H1 (cell line): ENCODE data around the gene CLRN1. TPM values are rescaled to one million over a fixed set of nuclear protein-coding genes. Genes with fewer than 3 reads are reported as not detected.

Source experiments
- CTCF ChIA-PET: fragments of 300-600 bp; sonication (Branson Sonifier 250); formaldehyde crosslinking; loops from one replicate; lab custom pipeline; 2021; ENCODE audit not compliant: partially characterized antibody; lab: Charles Lee
- POLR2A ChIA-PET: fragments of 300-600 bp; sonication (Branson Sonifier 250); formaldehyde crosslinking; loops from one replicate; lab custom pipeline; 2021; ENCODE audit warnings: inconsistent platforms; ENCODE audit not compliant: partially characterized antibody; lab: Charles Lee
- DNase-seq, 2 experiments: peaks; one replicate each; pipeline versions ENCODE4 v3.0.0 to v3.0.0-alpha.2; 2010 to 2022; ENCODE audit warnings: low spot score in 2 of 2, low read depth in 1 of 2, mixed read lengths in 1 of 2
- FAIRE-seq: peaks from 2 replicates; lab custom pipeline; 2011; peaks lifted over from hg19 to GRCh38; lab: Jason Lieb, UNC
- H2AFZ ChIP-seq: 2 replicates; pipeline ENCODE4 v1.8.1; 2012; ENCODE audit warnings: low read length, inconsistent platforms
- H2AK5ac ChIP-seq: 2 replicates; pipeline ENCODE4 v1.6.1; 2013; ENCODE audit warnings: low read depth, low read length
- H2BK120ac ChIP-seq: replicated peaks from 2 replicates; pipeline ENCODE3; 2013; ENCODE audit warnings: low read depth, low read length, inconsistent platforms
- H2BK12ac ChIP-seq: 2 replicates; pipeline ENCODE4 v1.6.1; 2013; ENCODE audit warnings: low read depth, low read length
- H2BK15ac ChIP-seq: 2 replicates; pipeline ENCODE4 v1.6.1; 2013; ENCODE audit warnings: low read length
- H2BK20ac ChIP-seq: 2 replicates; pipeline ENCODE4 v1.6.1; 2013; ENCODE audit warnings: low read length
- H2BK5ac ChIP-seq: 2 replicates; pipeline ENCODE4 v1.6.1; 2013; ENCODE audit warnings: low read depth, low read length
- H3K14ac ChIP-seq: 2 replicates; pipeline ENCODE4 v1.6.1; 2013; ENCODE audit warnings: inconsistent platforms; ENCODE audit not compliant: insufficient read length
- H3K18ac ChIP-seq: 2 replicates; pipeline ENCODE4 v1.6.1; 2013; ENCODE audit warnings: low read length; ENCODE audit errors: extremely low read depth
- H3K23ac ChIP-seq: 2 replicates; pipeline ENCODE4 v1.6.1; 2013; ENCODE audit warnings: inconsistent platforms; ENCODE audit not compliant: insufficient read length
- H3K23me2 ChIP-seq: 2 replicates; pipeline ENCODE4 v1.6.1; 2013; ENCODE audit warnings: low read depth, low read length
- H3K27ac ChIP-seq: 2 replicates; pipeline ENCODE4 v1.6.1; 2011; ENCODE audit warnings: low read depth, low read length, inconsistent platforms
- H3K27me3 ChIP-seq, 4 experiments: replicated peaks in 1 of 4; 1 replicate in 1 of 4; 2 replicates in 3 of 4; pipeline versions ENCODE4 v1.6.1 to v1.8.1; 2011 to 2013; ENCODE audit warnings: low read length in 3 of 4, mild to moderate bottlenecking in 3 of 4, inconsistent platforms in 2 of 4, mixed read lengths in 2 of 4, moderate library complexity in 1 of 4; ENCODE audit not compliant: control insufficient read depth in 3 of 4, insufficient read depth in 3 of 4; ENCODE audit errors: extremely low read depth in 1 of 4
- H3K36me3 ChIP-seq, 4 experiments: 2 replicates each; pipeline versions ENCODE4 v1.6.1 to v1.8.1; 2011 to 2013; ENCODE audit warnings: mild to moderate bottlenecking in 4 of 4, low read length in 3 of 4, moderate library complexity in 2 of 4, control low read depth in 1 of 4, inconsistent platforms in 1 of 4; ENCODE audit not compliant: insufficient read depth in 4 of 4, control insufficient read depth in 2 of 4
- H3K4ac ChIP-seq: replicated peaks from 2 replicates; pipeline ENCODE3; 2013; ENCODE audit warnings: low read length, low read depth, mixed read lengths, inconsistent platforms; ENCODE audit not compliant: insufficient read length
- H3K4me1 ChIP-seq, 4 experiments: replicated peaks in 1 of 4; 1 replicate in 1 of 4; 2 replicates in 3 of 4; pipeline versions ENCODE4 v1.6.1 to v1.8.1; 2011 to 2013; ENCODE audit warnings: low read length in 3 of 4, inconsistent platforms in 2 of 4, mixed read lengths in 1 of 4; ENCODE audit not compliant: insufficient read depth in 4 of 4, control insufficient read depth in 3 of 4
- H3K4me2 ChIP-seq, 2 experiments: 2 replicates each; pipeline versions ENCODE4 v1.6.1 to v1.8.1; 2011 to 2013; ENCODE audit warnings: low read depth in 2 of 2, low read length in 2 of 2, control low read depth in 1 of 2, inconsistent platforms in 1 of 2, mild to moderate bottlenecking in 1 of 2; ENCODE audit not compliant: insufficient read depth in 1 of 2
- H3K4me3 ChIP-seq, 4 experiments: fragments of 200-600, 300-600 bp in 1 of 4; sonication (generic), shearing (Covaris generic), sonication (Bioruptor Twin) in 1 of 4; 2 replicates each; pipeline versions ENCODE4 v1.5.1 to v1.8.1; 2011 to 2016; ENCODE audit warnings: low read length in 4 of 4, low read depth in 3 of 4, control low read depth in 2 of 4, inconsistent platforms in 2 of 4, mild to moderate bottlenecking in 2 of 4, mixed read lengths in 1 of 4, moderate library complexity in 1 of 4; ENCODE audit not compliant: insufficient read depth in 2 of 4; ENCODE audit errors: extremely low read depth in 1 of 4
- H3K56ac ChIP-seq: replicated peaks from 2 replicates; pipeline ENCODE3; 2013; ENCODE audit warnings: low read depth, mild to moderate bottlenecking, mixed read lengths, low read length, inconsistent platforms; ENCODE audit not compliant: insufficient read length
- H3K79me1 ChIP-seq: 2 replicates; pipeline ENCODE4 v1.6.1; 2013; ENCODE audit warnings: low read depth, low read length, control low read depth
- H3K79me2 ChIP-seq, 2 experiments: 2 replicates each; pipeline versions ENCODE4 v1.6.1 to v1.8.1; 2012 to 2013; ENCODE audit warnings: low read length in 2 of 2, mild to moderate bottlenecking in 2 of 2, inconsistent platforms in 1 of 2; ENCODE audit not compliant: insufficient read depth in 2 of 2, control insufficient read depth in 1 of 2
- H3K9ac ChIP-seq, 4 experiments: replicated peaks in 1 of 4; 1 replicate in 1 of 4; 2 replicates in 3 of 4; pipeline versions ENCODE4 v1.6.1 to v1.8.1; 2011 to 2013; ENCODE audit warnings: low read depth in 3 of 4, low read length in 3 of 4, control low read depth in 2 of 4, mild to moderate bottlenecking in 2 of 4, moderate library complexity in 2 of 4, inconsistent platforms in 1 of 4; ENCODE audit errors: extremely low read depth in 1 of 4
- H3K9me3 ChIP-seq, 2 experiments: 2 replicates each; pipeline versions ENCODE4 v1.6.1 to v1.8.1; 2012 to 2013; ENCODE audit warnings: mild to moderate bottlenecking in 2 of 2, moderate library complexity in 2 of 2, control low read depth in 1 of 2, inconsistent platforms in 1 of 2, low read depth in 1 of 2, low read length in 1 of 2, mixed read lengths in 1 of 2; ENCODE audit not compliant: insufficient read depth in 2 of 2
- H4K20me1 ChIP-seq, 2 experiments: replicated peaks in 1 of 2; 2 replicates each; pipeline versions ENCODE3 to v1.8.1; 2011 to 2013; ENCODE audit warnings: inconsistent platforms in 2 of 2, low read length in 2 of 2, mild to moderate bottlenecking in 1 of 2; ENCODE audit not compliant: insufficient read depth in 2 of 2, control insufficient read depth in 1 of 2
- H4K5ac ChIP-seq: 2 replicates; pipeline ENCODE4 v1.6.1; 2013; ENCODE audit warnings: low read length, low read depth, mixed read lengths, inconsistent platforms; ENCODE audit not compliant: insufficient read length
- H4K8ac ChIP-seq: 2 replicates; pipeline ENCODE4 v1.8.0; 2013; ENCODE audit warnings: mild to moderate bottlenecking, moderate library complexity, low read length, inconsistent platforms; ENCODE audit not compliant: insufficient read depth; ENCODE audit errors: extremely low read depth
- H4K91ac ChIP-seq: replicated peaks from 2 replicates; pipeline ENCODE3; 2013; ENCODE audit warnings: low read length, mixed read lengths, inconsistent platforms; ENCODE audit not compliant: insufficient read length
- CBX5 ChIP-seq: fragments of 300-800, 300-1000 bp; sonication (generic); IDR thresholded peaks from 2 replicates; pipeline ENCODE4 v1.7.1; 2016; ENCODE audit warnings: antibody characterized with exemption, low read length, low read depth
- WGBS, 2 experiments: shearing (Covaris generic) in 1 of 2; methylation state at CpG; one replicate each; pipeline versions ENCODE4 v1.1.6 to v1.1.7; 2013 to 2015; ENCODE audit warnings: low lambda C conversion rate in 2 of 2, mixed read lengths in 2 of 2, inconsistent platforms in 1 of 2, low coverage in 1 of 2, missing lambda C conversion rate in 1 of 2; ENCODE audit not compliant: insufficient replicate concordance in 2 of 2, insufficient coverage in 1 of 2, insufficient read length in 1 of 2; ENCODE audit errors: extremely low coverage in 1 of 2, missing lambda C conversion rate in 1 of 2; 5-methylcytosine and 5-hydroxymethylcytosine counted together
- polyA plus RNA-seq, 7 experiments: library from polyadenylated mRNA; depleted of rRNA in 3 of 7; stranded (reverse) in 5 of 7; unstranded in 2 of 7; fragments of >200 nt in 5 of 7; fragments of 200-250 nt in 2 of 7; gene quantifications; 1 replicate in 5 of 7; 2 replicates in 1 of 7; 4 replicates in 1 of 7; pipeline versions ENCODE4 v1.2.1 to v1.2.3, GENCODE V29; 2011 to 2013; ENCODE audit warnings: missing spikeins in 2 of 7, mixed read lengths in 2 of 7
- total RNA-seq: library from RNA; stranded (reverse); fragmentation: NEBNext Ultra II Directional; extraction: Animal tissue kit (Norgen Biotek cat#: 25700); gene quantifications from 2 replicates; pipeline ENCODE4 v1.2.1, GENCODE V29; 2021

CLRN1 gene
- total and polyA plus RNA-seq, 2 of the 8 experiments (the other 6 are each of a cell fraction or from before 2014, with no cell fraction given) = 0.20 to 0.35 TPM

- H3K18ac ChIP-seq = no peak overlapping the region
- H3K4me3 ChIP-seq = no peak overlapping the region
- H3K4me2 ChIP-seq = no peak overlapping the region
- H2AK5ac ChIP-seq = no peak overlapping the region
- H4K8ac ChIP-seq = no peak overlapping the region
- no peak for FAIRE-seq
- no peak overlapping the region for H2BK5ac ChIP-seq
- H3K23me2 ChIP-seq = no peaks in the 10 kb centered on the region; the same call in 1 of the 2 replicates
- WGBS, 2 experiments = 0% methylated on average over 1 of the region's 1 CpG; no CpG with 5 or more reads in 1 of the 2 experiments
- H3K56ac ChIP-seq = no peak overlapping the region
- no peaks in the 10 kb centered on the region for H3K27me3 ChIP-seq
- no peaks in the 10 kb centered on the region for H3K4me1 ChIP-seq
- ChIA-PET CTCF (interaction anchor here (0.7 to 2.2 kb wide), 5 partner anchors 9 to 212 kb away, joined by 3 to 10 read pairs (median 4); no protein-coding TSS in a partner anchor), POLR2A (no interaction called here)
- H3K23ac ChIP-seq = no peak overlapping the region
- H3K36me3 ChIP-seq = no peaks in the 10 kb centered on the region
- H4K20me1 ChIP-seq = no peaks in the 10 kb centered on the region
- H2AFZ ChIP-seq = no peak overlapping the region
- H3K9ac ChIP-seq = no peak overlapping the region
- H3K27ac ChIP-seq = no peak overlapping the region
- H2BK20ac ChIP-seq = no peak overlapping the region
- no peak overlapping the region for H2BK120ac ChIP-seq
- no peak overlapping the region for H3K14ac ChIP-seq
- H3K9me3 ChIP-seq = no peaks in the 10 kb centered on the region
- H2BK15ac ChIP-seq = no peak overlapping the region
- H3K4ac ChIP-seq = no peak overlapping the region
- H3K79me1 ChIP-seq = no peaks in the 10 kb centered on the region
- H3K79me2 ChIP-seq = no peaks in the 10 kb centered on the region
- H4K5ac ChIP-seq = no peak overlapping the region
- DNase-seq = no peak
- no peak overlapping the region for H2BK12ac ChIP-seq
- no peak overlapping the region for H4K91ac ChIP-seq
- TF ChIP-seq CBX5 = no peak
Observed at GRCh38 chr3:150933473-150933995, 39.0 kb downstream of the CLRN1 start.
